Panc1 (cell line): Measurements from ENCODE around the gene CTSK.

ENCODE experiments used
- POLR2AphosphoS5 ChIP-seq: IDR thresholded peaks from 2 replicates; pipeline ENCODE4 v1.6.1; 2012; ENCODE audit warnings: mild to moderate bottlenecking, low read depth, low read length, moderate library complexity
- SIN3A ChIP-seq: IDR thresholded peaks from 2 replicates; pipeline ENCODE4 v1.6.1; 2012; ENCODE audit warnings: low read depth, mild to moderate bottlenecking, low read length, moderate library complexity, borderline replicate concordance; ENCODE audit not compliant: insufficient read depth
- TF ChIP-seq, protein P1 (sequence below): fragments of 450-650 bp; IDR thresholded peaks from 2 replicates; pipeline ENCODE4 v1.5.1; 2017; ENCODE audit warnings: mild to moderate bottlenecking
- TF ChIP-seq, protein P2 (sequence below), 2 experiments: IDR thresholded peaks; 2 replicates each; pipeline ENCODE4 v1.6.1; 2011 to 2012; ENCODE audit warnings: low read depth in 2 of 2, control low read depth in 1 of 2, low read length in 1 of 2, mild to moderate bottlenecking in 1 of 2, moderate library complexity in 1 of 2; ENCODE audit not compliant: insufficient read depth in 1 of 2

- TF ChIP-seq, protein P1, sequence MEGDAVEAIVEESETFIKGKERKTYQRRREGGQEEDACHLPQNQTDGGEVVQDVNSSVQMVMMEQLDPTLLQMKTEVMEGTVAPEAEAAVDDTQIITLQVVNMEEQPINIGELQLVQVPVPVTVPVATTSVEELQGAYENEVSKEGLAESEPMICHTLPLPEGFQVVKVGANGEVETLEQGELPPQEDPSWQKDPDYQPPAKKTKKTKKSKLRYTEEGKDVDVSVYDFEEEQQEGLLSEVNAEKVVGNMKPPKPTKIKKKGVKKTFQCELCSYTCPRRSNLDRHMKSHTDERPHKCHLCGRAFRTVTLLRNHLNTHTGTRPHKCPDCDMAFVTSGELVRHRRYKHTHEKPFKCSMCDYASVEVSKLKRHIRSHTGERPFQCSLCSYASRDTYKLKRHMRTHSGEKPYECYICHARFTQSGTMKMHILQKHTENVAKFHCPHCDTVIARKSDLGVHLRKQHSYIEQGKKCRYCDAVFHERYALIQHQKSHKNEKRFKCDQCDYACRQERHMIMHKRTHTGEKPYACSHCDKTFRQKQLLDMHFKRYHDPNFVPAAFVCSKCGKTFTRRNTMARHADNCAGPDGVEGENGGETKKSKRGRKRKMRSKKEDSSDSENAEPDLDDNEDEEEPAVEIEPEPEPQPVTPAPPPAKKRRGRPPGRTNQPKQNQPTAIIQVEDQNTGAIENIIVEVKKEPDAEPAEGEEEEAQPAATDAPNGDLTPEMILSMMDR, result no peak
- TF ChIP-seq POLR2AphosphoS5 (no peak), SIN3A (no peak)
- TF ChIP-seq, protein P2, sequence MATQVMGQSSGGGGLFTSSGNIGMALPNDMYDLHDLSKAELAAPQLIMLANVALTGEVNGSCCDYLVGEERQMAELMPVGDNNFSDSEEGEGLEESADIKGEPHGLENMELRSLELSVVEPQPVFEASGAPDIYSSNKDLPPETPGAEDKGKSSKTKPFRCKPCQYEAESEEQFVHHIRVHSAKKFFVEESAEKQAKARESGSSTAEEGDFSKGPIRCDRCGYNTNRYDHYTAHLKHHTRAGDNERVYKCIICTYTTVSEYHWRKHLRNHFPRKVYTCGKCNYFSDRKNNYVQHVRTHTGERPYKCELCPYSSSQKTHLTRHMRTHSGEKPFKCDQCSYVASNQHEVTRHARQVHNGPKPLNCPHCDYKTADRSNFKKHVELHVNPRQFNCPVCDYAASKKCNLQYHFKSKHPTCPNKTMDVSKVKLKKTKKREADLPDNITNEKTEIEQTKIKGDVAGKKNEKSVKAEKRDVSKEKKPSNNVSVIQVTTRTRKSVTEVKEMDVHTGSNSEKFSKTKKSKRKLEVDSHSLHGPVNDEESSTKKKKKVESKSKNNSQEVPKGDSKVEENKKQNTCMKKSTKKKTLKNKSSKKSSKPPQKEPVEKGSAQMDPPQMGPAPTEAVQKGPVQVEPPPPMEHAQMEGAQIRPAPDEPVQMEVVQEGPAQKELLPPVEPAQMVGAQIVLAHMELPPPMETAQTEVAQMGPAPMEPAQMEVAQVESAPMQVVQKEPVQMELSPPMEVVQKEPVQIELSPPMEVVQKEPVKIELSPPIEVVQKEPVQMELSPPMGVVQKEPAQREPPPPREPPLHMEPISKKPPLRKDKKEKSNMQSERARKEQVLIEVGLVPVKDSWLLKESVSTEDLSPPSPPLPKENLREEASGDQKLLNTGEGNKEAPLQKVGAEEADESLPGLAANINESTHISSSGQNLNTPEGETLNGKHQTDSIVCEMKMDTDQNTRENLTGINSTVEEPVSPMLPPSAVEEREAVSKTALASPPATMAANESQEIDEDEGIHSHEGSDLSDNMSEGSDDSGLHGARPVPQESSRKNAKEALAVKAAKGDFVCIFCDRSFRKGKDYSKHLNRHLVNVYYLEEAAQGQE (IDR thresholded peaks at IDR 0.05; ENCODE audit: insufficient read depth in 1 of 2, low read depth in 2 of 2, low read length in 1 of 2), result no peak
These were observed 27.6 kb downstream of the CTSK start for GRCh38 chr1:150780510-150780909.
